ENCODE data around the gene C10orf71. TPM values are rescaled to one million over a fixed set of nuclear protein-coding genes. Genes with fewer than 3 reads are reported as not detected.

C10orf71 gene
- total RNA-seq, 1 donor: not detected

- TF ChIP-seq CTCF (IDR thresholded peaks at IDR 0.05; ENCODE audit: insufficient read depth, low read length): no peak
- H3K4me3 ChIP-seq (ENCODE audit: low read depth, low read length): no peak overlapping the region
- no peak for DNase-seq (ENCODE audit: low read depth)
These were observed 50.4 kb downstream of the C10orf71 start for GRCh38 chr10:49349390-49349789.

- no peak for DNase-seq (ENCODE audit: low read depth)
- no peak overlapping the region for H3K4me3 ChIP-seq (ENCODE audit: low read depth, low read length)
- no peak for TF ChIP-seq CTCF (IDR thresholded peaks at IDR 0.05; ENCODE audit: insufficient read depth, low read length)
These were observed 51.2 kb downstream of the C10orf71 start for GRCh38 chr10:49350138-49350537.

- H3K4me3 ChIP-seq (ENCODE audit: low read depth, low read length): no peak overlapping the region
- no peak for TF ChIP-seq CTCF (IDR thresholded peaks at IDR 0.05; ENCODE audit: insufficient read depth, low read length)
- DNase-seq (ENCODE audit: low read depth): no peak
These were observed 52.0 kb downstream of the C10orf71 start for GRCh38 chr10:49350846-49351532.

DNA sequence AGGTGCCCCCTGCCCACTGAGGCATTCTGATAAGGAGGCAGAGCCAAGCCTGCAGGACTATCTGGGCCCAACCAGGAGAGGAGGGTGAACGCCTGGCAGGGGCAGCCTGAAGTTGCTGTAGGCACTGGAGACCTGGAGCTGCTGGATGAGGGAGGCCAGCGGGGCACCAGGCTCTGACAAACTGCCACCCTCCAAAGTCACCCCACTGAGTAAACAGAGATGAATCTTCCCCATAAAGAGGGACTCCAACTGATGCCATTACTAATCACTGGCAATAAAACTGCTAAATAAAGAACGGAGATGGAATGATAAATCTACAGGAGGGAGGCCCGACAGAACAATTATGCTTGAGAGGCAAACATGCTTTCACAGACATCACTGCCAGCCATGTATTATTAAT, 52.7 kb downstream of the C10orf71 start:
- H3K4me3 ChIP-seq (ENCODE audit: low read depth, low read length): no peak overlapping the region
- DNase-seq (ENCODE audit: low read depth): no peak
- TF ChIP-seq CTCF (IDR thresholded peaks at IDR 0.05; ENCODE audit: insufficient read depth, low read length): no peak

DNA sequence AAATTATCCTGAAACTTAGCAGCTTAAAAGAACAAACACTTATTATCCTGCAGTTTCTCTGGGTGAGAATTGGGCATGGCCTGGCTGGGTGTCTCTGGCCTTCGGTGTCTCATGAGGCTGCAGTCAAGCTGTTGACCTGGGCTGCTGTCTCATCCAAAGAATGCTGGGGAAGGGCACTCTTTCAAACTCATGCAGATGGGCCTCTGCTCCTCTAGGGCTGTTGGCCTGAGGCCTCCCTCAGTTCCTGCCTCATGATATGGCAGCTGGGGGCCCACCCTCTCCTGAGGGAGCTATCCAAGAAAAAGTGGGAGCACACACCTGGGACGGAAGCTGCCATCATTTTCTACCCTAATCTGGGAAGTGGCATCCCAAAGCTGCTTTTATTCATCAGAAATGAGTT, 53.4 kb downstream of the C10orf71 start:
- no peak for DNase-seq (ENCODE audit: low read depth)
- no peak overlapping the region for H3K4me3 ChIP-seq (ENCODE audit: low read depth, low read length)
- no peak for TF ChIP-seq CTCF (IDR thresholded peaks at IDR 0.05; ENCODE audit: insufficient read depth, low read length)

DNA sequence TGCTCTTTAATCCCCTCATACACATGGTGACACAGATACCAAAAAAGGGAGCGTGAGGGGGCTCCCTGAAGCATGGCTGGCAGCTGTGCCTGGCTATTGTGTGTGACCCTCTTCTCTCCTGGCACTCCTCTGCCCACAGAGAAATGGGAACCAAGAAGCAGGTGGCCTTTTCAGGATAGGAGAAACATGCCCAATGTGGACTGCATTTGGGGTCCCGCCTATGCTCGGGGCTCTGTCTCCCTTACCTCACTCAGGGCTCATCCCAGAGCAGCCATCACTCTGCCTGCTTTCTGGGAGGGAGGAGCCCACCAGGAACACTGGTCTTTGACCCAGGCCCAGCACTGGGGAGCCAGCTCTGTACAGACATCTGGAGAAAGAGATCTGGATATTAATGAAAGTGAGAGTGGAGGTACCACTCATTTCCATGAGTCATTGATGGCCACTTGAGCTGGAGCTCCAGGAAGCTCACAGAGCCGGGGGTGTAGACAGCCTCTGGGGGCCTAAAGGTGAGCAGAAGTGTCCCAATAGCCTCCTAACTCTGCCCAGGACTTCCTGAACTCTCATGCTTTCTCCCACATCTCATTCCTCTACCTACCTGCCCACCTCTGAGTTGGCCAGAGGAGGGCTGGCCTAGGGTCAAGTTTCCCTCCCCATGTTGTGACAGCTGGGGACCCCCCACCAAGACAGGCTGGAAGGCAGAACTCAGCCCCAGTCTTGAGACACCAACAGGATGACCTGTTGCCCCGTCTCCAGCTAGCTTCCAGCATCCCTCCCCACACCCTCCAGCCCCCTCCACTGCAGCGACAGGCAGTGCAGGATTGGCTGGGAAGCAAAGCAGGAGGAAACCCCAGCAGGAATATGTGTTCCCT, 54.3 kb downstream of the C10orf71 start:
- no peak overlapping the region for H3K4me3 ChIP-seq (ENCODE audit: low read depth, low read length)
- no peak for TF ChIP-seq CTCF (IDR thresholded peaks at IDR 0.05; ENCODE audit: insufficient read depth, low read length)
- no peak for DNase-seq (ENCODE audit: low read depth)

All from fibroblast of the aortic adventitia (primary cell).